Astrocyte (in vitro differentiated cells and primary cell): ENCODE measurements around the gene RGS14.

Experiments used
- EZH2 ChIP-seq: IDR thresholded peaks from 2 replicates; pipeline ENCODE4 v1.6.1; 2012; ENCODE audit warnings: mild to moderate bottlenecking, low read length, inconsistent platforms; ENCODE audit not compliant: insufficient read depth
- TF ChIP-seq, protein P1 (sequence below): IDR thresholded peaks from 2 replicates; pipeline ENCODE4 v1.5.1; 2011; ENCODE audit warnings: low read depth, mild to moderate bottlenecking, inconsistent platforms, low read length, moderate library complexity; ENCODE audit not compliant: insufficient read depth

GRCh38 chr5:177396807-177397206 is 39.1 kb downstream of the RGS14 start:
- TF ChIP-seq, protein P1, sequence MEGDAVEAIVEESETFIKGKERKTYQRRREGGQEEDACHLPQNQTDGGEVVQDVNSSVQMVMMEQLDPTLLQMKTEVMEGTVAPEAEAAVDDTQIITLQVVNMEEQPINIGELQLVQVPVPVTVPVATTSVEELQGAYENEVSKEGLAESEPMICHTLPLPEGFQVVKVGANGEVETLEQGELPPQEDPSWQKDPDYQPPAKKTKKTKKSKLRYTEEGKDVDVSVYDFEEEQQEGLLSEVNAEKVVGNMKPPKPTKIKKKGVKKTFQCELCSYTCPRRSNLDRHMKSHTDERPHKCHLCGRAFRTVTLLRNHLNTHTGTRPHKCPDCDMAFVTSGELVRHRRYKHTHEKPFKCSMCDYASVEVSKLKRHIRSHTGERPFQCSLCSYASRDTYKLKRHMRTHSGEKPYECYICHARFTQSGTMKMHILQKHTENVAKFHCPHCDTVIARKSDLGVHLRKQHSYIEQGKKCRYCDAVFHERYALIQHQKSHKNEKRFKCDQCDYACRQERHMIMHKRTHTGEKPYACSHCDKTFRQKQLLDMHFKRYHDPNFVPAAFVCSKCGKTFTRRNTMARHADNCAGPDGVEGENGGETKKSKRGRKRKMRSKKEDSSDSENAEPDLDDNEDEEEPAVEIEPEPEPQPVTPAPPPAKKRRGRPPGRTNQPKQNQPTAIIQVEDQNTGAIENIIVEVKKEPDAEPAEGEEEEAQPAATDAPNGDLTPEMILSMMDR, result no peak
- no peak for TF ChIP-seq EZH2
